GM21390 (cell line): ENCODE results near the gene ZNRF2.
"Not testable (repeated sequence)": the region's sequence is repeated elsewhere in the genome, so short reads cannot be mapped to it uniquely, and the experiment has no call there.

Experiments used
- ATAC-seq: cut with Tn5 transposase; IDR thresholded peaks from one replicate; pipeline ENCODE4 v1.9.1; 2021; ENCODE audit not compliant: unreplicated experiment

ZNRF2 gene

DNA sequence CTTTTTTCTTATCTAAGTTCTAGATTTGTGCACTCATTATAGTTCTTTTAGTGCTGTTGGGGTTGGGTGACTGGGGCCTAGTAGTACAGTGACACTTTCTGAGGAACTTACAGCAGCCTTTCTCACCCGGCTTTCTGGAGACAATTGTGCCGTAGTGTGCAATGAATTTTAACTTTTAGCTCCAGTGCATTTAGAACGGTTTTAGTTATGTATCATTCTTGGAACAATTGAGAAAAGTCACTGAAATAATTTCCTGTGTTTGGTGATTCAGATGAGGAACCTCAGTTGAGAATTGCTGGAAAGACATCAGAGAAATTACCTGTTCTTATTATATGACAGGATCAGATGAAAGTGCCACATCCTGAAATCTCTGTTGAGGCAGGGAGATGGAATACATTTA, 3.2 kb downstream of the ZNRF2 start:
- not testable (repeated sequence) for ATAC-seq

DNA sequence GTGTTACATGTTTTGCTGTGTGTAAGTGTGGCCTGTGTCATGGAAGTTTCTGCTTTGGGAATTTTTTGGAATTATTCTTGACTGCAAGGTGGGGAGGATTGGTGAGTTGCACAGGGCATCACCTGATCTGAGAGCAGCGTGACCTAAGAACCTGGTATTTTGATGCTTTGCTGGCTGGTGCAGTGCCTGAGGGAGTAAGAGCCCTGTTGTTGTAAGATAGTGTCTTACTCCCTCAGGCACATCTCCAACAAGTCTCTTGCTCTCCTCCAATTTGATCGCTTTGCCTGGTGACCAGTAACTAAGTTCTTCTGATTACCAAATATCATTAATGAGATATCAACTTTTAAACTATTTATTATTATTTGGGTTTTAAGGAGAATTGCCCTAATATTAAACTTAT, 5.2 kb downstream of the ZNRF2 start:
- ATAC-seq, result not testable (repeated sequence)

DNA sequence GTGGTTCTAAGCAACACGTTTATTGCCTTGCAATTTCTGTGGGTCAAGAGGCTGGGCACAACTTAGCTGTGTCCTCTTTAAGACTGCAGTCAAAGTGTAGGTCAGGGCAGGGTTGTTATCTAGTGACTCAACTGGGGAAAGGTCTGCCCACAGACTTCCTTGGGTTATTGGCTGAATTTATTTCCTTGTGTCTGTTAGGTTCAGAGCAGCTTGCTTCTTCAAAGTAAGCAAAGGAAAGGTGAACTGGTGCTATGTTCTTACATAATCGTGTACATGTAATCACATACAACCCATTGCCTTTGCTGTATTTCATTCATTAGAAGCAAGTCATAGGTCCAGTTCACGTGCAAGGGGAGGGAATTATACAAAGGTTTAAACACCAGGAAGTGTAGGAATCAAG, 5.9 kb downstream of the ZNRF2 start:
- ATAC-seq, result not testable (repeated sequence)

DNA sequence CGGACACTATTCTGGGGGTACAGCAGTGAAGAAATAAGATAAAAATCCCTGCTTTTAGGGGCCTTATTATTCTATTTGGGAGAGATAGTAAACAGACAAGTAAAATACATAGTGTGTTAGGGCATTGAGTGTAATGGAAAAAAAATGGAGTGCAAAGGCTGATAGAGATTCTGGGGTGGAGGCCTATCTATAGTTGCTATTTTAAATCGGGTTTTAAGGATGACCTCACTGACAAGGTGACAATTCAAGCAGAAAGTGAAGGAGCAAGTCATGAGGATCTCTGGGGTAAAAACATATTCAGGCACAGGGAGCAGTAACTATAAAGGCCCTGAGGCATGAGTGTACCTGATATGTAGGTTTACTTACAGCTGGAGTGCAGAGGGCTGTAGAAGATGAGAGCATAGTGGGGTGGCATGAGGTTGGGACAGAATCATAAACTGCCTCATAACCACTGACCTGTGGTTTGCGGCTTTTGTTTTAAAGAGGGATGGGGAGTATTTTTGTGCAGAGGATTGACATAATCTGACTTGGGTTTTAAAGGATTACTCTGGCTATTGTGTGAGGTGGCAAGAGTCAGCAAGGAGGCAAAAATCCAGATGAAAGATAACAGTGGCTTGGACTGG, 8.1 kb downstream of the ZNRF2 start:
- ATAC-seq, result not testable (repeated sequence)

DNA sequence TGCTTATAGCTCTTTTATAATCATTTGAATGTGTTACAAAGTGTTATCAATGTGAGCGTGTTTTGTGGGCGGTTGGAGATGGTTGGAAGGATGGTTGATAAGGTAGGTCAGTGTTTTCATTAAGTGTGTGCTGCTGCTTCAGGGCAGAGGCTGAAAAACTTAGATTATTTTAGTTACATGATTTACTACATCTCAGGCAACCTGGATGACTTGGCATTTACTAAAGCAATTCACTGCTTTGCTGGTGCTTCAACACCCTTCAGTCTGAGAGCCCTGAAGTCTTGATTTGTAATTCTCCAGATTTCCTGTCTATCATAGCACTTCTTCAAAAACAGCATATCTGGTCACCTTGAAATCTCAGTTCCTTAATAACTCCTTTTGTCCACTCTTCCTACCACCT, 11.9 kb downstream of the ZNRF2 start:
- ATAC-seq, result peak; percentile 65

DNA sequence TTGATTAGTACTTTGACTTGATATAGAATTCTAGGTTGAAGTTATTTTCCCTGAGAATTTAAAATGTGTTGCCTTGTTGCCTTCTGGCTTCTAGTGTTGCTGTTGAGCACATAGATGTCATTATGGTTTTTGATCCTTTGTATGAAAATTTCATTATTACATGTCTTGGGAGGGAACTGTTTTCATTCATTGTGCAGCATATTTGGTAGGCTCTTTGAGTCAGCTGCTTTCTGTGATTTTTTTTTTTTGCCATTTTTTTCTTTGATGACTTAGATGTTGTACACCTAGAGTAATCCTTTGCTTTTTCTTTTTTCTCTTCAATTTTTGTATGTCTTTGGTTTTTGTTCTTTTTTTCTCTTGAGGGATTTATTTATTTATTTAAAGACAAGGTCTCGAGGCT, 13.1 kb downstream of the ZNRF2 start:
- not testable (repeated sequence) for ATAC-seq

DNA sequence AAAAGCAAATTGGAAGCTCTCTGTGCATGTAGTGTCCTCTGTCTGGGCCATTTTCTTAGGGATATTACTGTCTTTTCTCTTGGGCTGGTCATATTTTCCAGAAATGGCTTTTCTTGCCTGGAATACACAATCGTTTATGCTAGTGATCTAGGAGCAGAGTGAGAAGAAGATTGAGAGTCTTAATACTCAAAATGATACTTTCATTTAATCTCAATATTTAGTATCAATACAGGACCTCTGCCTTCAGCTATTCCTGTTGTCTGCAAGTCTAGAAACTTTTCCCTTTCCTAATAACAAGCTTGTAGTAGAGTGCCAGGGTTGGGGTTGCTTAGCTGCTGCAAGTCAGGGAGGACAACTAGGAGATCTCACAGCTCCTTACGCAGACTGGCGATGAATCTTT, 14.0 kb downstream of the ZNRF2 start:
- ATAC-seq, result not testable (repeated sequence)

DNA sequence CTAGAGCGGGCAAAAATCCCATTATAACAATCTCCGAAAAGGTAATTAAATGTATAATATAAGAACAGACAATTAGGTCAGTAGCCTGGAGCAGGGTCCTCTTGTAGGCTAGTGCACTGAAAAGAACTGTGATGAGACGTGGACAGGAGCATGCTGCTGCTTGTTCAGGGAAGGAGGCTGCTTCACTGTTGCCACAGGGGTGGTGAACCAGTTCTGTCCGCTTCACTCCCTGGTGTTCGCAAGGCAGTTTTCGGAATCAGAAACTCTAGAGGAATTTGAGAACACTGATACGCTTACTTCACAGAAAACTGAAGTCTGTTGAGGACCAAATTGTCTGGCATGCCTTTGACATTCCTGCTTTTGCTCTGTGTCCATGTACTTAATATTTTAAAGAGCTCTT, 17.4 kb downstream of the ZNRF2 start:
- ATAC-seq, result no peak

DNA sequence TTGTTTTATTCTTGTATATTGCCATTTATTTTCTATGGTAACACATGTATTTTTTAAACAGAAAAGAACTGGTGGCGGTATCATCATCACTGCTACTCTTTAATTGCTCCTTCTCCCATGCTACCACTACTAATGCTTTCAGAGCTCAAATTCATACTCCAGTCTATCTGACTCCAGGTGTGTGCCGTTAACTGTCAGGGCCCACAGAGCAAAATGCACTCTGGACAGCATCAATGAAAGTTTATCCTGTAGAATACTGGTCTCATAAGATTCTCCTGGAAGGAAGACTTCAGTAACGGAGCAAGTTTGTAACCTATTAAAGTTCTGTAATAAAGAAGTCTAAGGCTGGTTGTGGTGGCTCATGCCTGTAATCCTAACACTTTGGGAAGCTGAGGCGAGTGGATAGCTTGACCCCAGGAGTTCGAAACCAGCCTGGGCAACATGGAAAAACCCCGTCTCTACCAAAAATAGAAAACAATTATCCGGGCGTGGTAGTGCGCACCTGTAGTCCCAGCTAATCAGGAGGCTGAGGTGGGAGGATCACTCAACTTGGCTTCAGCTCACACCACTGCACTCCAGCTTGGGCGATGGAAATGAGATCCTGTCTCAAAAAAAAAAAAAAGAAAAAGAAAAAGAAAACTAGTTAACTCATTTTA, 18.4 kb downstream of the ZNRF2 start:
- ATAC-seq, result peak; percentile 11

DNA sequence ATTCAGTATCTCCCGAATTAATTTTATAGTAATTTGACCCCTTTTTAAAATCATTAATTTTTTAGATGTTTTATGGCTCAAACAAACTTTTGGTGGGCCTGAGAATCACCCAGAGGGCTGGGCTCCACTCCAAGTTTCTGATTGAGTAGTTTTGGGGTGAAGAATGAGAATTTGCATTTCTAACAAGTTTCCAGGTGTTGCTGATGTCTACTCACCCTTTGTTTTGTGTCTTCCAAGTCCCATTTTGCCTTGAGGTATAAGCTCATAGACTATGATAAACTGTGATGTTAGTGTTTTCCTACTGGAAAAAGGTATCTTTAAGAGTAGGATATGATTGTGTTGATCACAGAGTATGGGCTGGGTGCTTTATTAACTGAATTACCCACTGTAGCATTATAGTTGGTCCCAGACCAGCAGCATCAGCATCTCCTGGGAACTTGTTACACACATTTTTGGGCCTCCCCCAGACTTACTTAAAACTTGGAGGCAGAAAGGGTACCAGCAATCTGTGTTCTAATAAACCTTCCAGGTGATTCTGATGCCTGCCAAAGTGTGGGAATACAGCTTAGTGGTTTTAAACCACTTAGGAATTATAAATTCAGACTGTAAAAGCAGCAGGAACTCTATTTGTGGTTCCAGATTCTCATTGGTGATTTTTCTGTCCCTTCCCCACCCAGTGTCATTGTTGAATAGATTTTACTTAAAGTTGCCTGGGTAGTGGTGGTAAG, 19.1 kb downstream of the ZNRF2 start:
- ATAC-seq, result peak; percentile 85

DNA sequence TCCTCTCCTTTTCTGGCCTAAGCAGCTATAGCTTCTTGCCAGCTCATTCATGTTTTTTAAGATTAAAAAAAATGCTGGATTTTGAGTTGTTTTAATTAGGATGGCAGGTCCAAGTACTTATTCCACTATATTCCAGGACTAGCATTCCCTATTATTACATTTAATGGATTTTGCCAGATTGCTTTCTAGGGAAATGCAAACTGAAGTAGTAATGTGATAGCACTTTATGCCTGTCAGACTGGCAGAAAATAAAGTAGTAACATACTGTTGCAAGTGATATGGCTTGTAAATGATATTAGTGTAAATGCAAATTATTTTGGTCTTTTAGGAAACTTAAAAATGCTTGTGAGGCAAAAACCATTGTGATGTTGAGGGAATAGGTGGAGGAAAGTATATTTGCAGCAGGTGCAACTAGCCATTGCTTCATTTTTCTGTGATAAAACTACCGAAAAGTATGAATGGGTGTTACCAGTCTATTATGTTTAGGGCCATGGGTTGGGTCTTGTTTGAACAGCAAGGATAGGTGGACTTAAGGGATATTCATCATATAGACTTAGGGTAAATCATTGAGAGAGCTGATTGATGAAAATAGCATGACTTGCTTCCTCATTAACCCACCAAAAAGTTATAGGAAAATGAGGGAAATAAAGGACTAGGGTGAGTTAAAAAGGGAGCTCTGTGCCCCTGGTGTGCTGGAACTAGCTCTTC, 19.9 kb downstream of the ZNRF2 start:
- no peak for ATAC-seq

DNA sequence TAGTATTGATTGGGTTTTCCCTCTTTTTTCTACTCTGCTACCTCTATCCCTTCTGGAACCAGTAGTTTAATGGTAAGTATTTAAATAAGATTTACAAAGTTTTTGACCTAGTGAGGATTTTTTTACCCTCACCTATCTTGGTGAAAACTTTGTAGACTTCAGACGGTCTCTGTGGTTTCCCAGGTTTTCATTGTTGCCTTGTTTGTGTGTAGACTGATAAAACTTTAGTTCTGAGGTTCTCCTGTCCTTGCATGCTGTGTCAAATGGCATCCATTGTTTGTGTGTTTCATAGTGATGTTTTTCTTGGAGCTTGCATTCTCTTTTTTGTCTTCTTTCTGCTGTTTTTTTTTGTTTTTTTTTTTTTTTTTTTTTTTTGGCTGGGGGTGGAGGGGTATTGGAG, 22.6 kb downstream of the ZNRF2 start:
- no peak for ATAC-seq

DNA sequence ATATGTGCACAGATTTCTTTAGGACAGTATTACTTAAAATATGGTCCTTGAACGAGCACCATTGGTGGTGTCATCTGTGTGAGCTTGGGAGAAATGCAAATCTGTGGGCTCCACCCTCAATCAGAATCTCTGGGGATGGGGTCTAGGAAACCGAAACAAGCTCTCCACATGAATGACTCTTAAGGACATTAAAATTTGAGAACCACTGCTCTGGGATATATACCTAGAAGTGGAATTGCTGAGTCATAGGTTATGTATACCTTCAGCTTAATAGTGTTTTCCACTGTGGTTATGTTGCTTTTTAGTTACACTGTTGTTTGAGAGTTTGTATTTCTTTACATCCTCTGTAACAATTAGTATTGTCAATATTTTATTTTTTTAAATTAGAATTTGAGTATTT, 24.0 kb downstream of the ZNRF2 start:
- ATAC-seq, result no peak

DNA sequence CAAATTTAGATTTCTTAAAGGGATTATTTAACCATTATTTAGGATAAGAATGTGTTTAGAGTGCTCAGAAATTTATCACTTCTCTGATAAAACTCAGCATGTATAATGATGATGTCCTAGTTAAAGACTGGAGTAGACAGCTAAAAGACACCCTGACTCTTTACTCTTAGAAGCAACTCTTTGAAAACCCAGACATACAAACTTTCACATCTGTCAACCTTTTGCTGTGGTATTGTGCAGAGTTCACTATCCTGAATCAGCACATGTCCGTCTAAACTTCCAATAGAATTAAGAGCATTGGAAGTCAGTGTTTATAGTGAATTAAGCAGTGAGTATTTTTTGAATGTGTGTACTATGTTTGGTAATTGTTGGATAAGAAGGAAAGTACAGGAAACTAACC, 24.9 kb downstream of the ZNRF2 start:
- no peak for ATAC-seq

DNA sequence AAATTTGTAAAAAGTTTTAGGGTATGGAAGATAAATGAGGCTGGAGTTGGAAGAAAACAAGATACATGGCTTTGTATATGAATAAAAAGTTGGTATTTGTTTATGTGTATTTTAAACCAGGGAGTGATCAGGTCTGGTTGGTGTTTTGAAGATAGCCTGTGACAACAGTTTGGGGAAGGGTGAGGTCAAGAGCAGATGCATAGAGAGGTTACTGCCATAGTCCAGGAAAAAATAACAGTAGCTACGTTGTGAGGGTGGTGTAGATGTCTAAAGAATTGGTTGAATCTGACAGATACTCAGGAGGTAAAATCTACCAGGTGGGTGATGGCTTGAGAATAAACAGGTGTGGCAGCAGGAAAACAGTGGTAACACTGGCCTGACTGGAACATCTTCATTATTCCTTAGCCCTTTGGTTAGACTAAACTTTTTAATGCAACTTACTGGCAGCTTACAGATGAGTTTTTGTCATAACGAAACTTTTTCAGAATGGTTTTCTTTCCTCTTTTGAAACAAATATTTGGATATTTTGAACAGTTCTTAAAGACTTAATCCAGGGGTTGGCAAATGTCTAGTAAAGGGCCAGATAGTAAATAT, 25.5 kb downstream of the ZNRF2 start:
- no peak for ATAC-seq

DNA sequence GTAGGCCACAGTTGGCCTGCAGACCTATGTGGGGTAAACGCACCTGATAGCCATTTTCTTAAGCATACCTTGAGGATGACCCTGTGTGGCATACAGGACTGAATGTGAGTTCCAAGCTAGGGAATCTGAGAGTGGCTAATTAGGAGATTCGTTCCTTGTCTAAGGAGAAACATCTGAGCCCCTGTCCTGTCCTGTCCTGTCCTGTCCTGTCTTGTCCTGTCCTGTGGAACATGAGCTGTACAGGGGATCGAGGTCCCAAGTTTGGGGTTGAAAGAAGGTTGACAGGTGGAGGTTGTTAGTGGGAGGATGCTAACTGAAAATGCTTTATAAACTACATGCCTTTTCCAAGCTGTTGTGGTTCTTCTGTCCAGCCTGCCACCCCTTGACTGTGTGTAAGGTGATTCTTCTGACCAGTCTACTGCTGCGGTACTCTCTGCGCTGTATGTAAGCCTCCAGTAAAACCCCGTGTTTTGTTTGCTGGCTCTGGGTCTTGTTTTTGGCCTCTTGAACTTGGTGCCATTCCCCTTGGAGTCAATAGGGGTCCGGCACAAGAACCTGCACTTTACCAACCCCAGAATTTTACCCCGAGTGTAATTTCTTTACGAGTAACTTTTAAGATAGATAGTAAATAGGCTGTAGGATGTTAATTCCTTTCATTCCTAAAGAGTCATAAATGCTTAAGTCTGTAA, 26.4 kb downstream of the ZNRF2 start:
- no peak for ATAC-seq

DNA sequence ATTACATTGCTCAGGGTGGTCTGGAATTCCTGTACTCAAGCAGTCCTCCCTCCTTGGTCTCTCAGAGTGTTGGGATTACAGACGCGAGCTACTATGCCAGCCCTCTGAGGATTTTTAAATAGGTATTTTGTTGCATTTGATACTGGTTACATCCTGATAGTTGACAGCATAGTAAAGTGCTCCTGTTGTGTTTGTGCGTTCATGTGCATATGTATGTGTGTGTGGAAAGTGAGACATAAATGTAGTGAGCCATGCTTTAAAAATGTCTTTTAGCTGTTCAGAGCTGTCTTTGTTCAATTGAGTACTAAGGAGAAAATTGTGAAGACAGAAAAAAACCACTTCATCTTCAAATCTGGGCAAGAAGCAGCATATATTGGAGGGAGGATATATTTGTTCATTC, 27.8 kb downstream of the ZNRF2 start:
- ATAC-seq, result no peak

DNA sequence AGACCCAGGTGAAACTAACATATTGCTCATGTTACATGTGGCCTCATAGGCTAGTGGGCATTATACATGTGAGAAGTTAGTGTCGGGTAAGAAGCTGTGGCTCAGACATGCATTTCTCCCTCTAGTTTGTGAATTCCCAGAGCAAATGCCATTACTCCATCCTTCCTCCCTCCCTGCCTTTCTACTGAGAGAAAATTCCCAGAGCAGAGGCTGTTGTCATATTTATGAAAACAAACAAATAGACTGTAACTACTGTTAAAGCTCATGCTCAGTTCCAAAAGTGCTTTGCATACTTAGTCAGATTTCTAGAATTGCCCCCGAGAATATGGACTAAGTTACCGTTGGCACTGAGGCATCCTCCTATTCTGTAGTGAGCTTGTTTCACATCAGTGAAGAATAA, 29.0 kb downstream of the ZNRF2 start:
- no peak for ATAC-seq

DNA sequence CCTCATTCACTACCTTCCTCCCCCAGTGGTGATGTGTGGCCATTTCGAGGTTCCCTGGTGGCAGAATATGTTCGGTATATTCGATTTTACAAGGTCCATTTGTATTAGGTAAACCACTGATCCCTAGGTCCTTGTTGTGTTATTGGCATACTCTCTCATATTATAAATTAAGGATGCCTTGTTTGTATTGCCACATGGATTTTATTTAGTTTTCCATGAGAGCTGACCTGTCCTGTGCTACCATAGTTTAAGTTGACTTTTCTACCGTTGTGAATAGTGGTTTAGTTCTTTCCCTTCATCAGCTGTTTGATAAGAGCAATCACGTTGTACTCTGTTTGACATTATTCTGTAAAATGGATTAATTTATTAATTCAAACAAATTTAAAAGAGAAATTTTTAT, 29.4 kb downstream of the ZNRF2 start:
- ATAC-seq, result no peak

DNA sequence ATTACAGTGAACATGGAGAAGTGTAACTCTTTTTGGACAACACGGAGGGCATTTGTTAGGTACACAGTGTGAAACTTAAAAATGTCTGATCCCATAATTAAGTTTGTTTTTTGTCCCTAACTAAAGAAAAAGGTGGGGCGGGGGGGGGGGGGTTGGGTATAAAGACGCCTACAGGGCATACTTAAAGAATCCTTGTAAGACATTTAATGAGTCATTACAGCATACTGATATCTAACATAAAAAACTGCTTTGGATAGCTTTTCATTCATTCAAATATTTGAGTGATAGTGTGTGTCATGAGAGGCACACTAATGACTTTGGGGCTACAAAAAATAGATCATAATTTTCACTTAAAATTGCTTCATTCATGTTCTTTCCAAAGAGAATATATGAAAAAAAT, 31.2 kb downstream of the ZNRF2 start:
- no peak for ATAC-seq

DNA sequence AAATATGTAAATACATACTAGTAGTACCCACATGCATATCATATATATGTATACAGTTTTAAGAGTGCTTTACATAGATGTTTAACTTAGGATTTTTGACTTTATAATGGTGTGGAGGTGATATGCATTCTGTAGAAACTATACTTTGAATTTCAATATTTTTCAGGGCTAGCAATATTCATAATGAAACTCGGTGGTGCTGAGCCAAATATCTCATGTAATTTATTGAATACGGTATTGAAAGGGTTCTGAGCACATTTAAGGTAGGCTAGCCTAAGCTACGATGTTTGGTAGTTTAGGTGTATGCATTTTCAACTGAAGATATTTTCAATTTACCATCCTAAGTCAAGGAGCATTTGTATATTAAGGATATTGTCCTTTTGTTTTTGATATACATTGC, 36.0 kb downstream of the ZNRF2 start:
- no peak for ATAC-seq
